GDM1 (cell line): Measurements from ENCODE around the gene ZKSCAN8.

ENCODE experiments used
- DNase-seq: peaks from one replicate; lab custom pipeline; 2025; lab: John Stamatoyannopoulos, UW

ZKSCAN8 gene

GRCh38 chr6:28139860-28140543 lies 1.7 kb upstream of the ZKSCAN8 start:
- no peak for DNase-seq

GRCh38 chr6:28140616-28141015 lies 1.1 kb upstream of the ZKSCAN8 start:
- DNase-seq: no peak

- no peak for DNase-seq
Observed at GRCh38 chr6:28142446-28142845, 763 bp downstream of the ZKSCAN8 start.

- no peak for DNase-seq
Observed at GRCh38 chr6:28145231-28145630, 3.5 kb downstream of the ZKSCAN8 start.

- no peak for DNase-seq
Observed at GRCh38 chr6:28152531-28152930, 10.8 kb downstream of the ZKSCAN8 start.

- DNase-seq: no peak
Observed at GRCh38 chr6:28153546-28153945, 11.9 kb downstream of the ZKSCAN8 start.

- DNase-seq: no peak
Observed at GRCh38 chr6:28154357-28154756, 12.7 kb downstream of the ZKSCAN8 start.

- DNase-seq: no peak
Observed at GRCh38 chr6:28158318-28158717, 16.6 kb downstream of the ZKSCAN8 start.

GRCh38 chr6:28159029-28159607 lies 17.4 kb downstream of the ZKSCAN8 start:
- no peak for DNase-seq

GRCh38 chr6:28160233-28160632 lies 18.6 kb downstream of the ZKSCAN8 start:
- DNase-seq: no peak

- no peak for DNase-seq
Observed at GRCh38 chr6:28161410-28162079, 19.9 kb downstream of the ZKSCAN8 start.

GRCh38 chr6:28165563-28165962 lies 23.9 kb downstream of the ZKSCAN8 start:
- DNase-seq: no peak

- DNase-seq: no peak
Observed at GRCh38 chr6:28167068-28167467, 25.4 kb downstream of the ZKSCAN8 start.

- DNase-seq: no peak
Observed at GRCh38 chr6:28167926-28168325, 26.2 kb downstream of the ZKSCAN8 start.

- no peak for DNase-seq
Observed at GRCh38 chr6:28171271-28171670, 29.6 kb downstream of the ZKSCAN8 start.

- DNase-seq: no peak
Observed at GRCh38 chr6:28172006-28172405, 30.3 kb downstream of the ZKSCAN8 start.

GRCh38 chr6:28176373-28176772 lies 34.7 kb downstream of the ZKSCAN8 start:
- no peak for DNase-seq

GRCh38 chr6:28182255-28182654 lies 40.6 kb downstream of the ZKSCAN8 start:
- no peak for DNase-seq

- DNase-seq: no peak
Observed at GRCh38 chr6:28188111-28188979, 46.7 kb downstream of the ZKSCAN8 start.

- DNase-seq: no peak
Observed at GRCh38 chr6:28200020-28200419, 58.3 kb downstream of the ZKSCAN8 start.

GRCh38 chr6:28203201-28203600 lies 61.5 kb downstream of the ZKSCAN8 start:
- no peak for DNase-seq

GRCh38 chr6:28205879-28206278 lies 64.2 kb downstream of the ZKSCAN8 start:
- no peak for DNase-seq
